Measurements from ENCODE around the gene FBXO46. TPM values are rescaled to one million over a fixed set of nuclear protein-coding genes. Genes with fewer than 3 reads are reported as not detected.
A peak's percentile ranks its signal among the peaks of the same experiment; 100 is the strongest.

FBXO46 gene
- total and polyA plus RNA-seq, 2 of the 13 experiments (the other 11 are each of a cell fraction or from before 2014, with no cell fraction given), result 6.2 to 6.4 TPM

- TF ChIP-seq, protein P1, sequence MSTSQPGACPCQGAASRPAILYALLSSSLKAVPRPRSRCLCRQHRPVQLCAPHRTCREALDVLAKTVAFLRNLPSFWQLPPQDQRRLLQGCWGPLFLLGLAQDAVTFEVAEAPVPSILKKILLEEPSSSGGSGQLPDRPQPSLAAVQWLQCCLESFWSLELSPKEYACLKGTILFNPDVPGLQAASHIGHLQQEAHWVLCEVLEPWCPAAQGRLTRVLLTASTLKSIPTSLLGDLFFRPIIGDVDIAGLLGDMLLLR (CRISPR knock-in tag; IDR thresholded peaks at IDR 0.05), result peak; percentile 65; the same call in 1 of the 2 replicates
- TF ChIP-seq RARG (CRISPR knock-in tag; IDR thresholded peaks at IDR 0.05; ENCODE audit: low read depth) (no peak), ZFP41 (CRISPR knock-in tag; IDR thresholded peaks at IDR 0.05; ENCODE audit: borderline replicate concordance) (no peak), DNMT1 (CRISPR knock-in tag; IDR thresholded peaks at IDR 0.05) (no peak), GFI1 (CRISPR knock-in tag; IDR thresholded peaks at IDR 0.05; ENCODE audit: borderline replicate concordance) (peak; percentile 60; the same call in 1 of the 2 replicates), WIZ (CRISPR knock-in tag; IDR thresholded peaks at IDR 0.05) (no peak), ZNF703 (CRISPR knock-in tag; IDR thresholded peaks at IDR 0.05; ENCODE audit: borderline replicate concordance) (no peak), SMAD1 (CRISPR knock-in tag; IDR thresholded peaks at IDR 0.05; ENCODE audit: borderline replicate concordance, low read depth) (no peak), ETV6 (CRISPR knock-in tag; conservative IDR thresholded peaks at IDR 0.05) (no peak), ZBTB8A (CRISPR knock-in tag; IDR thresholded peaks at IDR 0.05; ENCODE audit: borderline replicate concordance, low read depth) (no peak), PHF21A (CRISPR knock-in tag; IDR thresholded peaks at IDR 0.05) (peak; percentile 74), ZNF644 (CRISPR knock-in tag; IDR thresholded peaks at IDR 0.05; ENCODE audit: low read depth) (no peak), ZNF225 (CRISPR knock-in tag; IDR thresholded peaks at IDR 0.05) (peak; percentile 83), RNF219 (CRISPR knock-in tag; IDR thresholded peaks at IDR 0.05) (no peak), ZNF205 (CRISPR knock-in tag; IDR thresholded peaks at IDR 0.05) (0 out of 2 replicates have a peak, but pooled peaks have one; percentile 16), E2F1 (CRISPR knock-in tag; IDR thresholded peaks at IDR 0.05) (peak; percentile 85; the same call in 1 of the 2 replicates), ZNF256 (CRISPR knock-in tag; conservative IDR thresholded peaks at IDR 0.05) (peak; percentile 70; the same call in 1 of the 2 replicates), GLMP (CRISPR knock-in tag; IDR thresholded peaks at IDR 0.05; ENCODE audit: borderline replicate concordance) (no peak), SNRNP70 (IDR thresholded peaks at IDR 0.05; ENCODE audit: low read depth, low read length) (no peak), NKX3-1 (CRISPR knock-in tag; IDR thresholded peaks at IDR 0.05) (no peak), PBX2 (CRISPR knock-in tag; IDR thresholded peaks at IDR 0.05) (no peak)
- TF ChIP-seq, protein P2, sequence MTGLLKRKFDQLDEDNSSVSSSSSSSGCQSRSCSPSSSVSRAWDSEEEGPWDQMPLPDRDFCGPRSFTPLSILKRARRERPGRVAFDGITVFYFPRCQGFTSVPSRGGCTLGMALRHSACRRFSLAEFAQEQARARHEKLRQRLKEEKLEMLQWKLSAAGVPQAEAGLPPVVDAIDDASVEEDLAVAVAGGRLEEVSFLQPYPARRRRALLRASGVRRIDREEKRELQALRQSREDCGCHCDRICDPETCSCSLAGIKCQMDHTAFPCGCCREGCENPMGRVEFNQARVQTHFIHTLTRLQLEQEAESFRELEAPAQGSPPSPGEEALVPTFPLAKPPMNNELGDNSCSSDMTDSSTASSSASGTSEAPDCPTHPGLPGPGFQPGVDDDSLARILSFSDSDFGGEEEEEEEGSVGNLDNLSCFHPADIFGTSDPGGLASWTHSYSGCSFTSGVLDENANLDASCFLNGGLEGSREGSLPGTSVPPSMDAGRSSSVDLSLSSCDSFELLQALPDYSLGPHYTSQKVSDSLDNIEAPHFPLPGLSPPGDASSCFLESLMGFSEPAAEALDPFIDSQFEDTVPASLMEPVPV (CRISPR knock-in tag; IDR thresholded peaks at IDR 0.05), result no peak
These were observed 38.5 kb upstream of the FBXO46 start, which contains the start of gene SIX5 (continued) for GRCh38 chr19:45768984-45769782.
